22Rv1 (cell line): ENCODE measurements around the gene CTSF.
"Not testable (repeated sequence)": the region's sequence is repeated elsewhere in the genome, so short reads cannot be mapped to it uniquely, and the experiment has no call there.

ENCODE experiments used
- H3K27ac ChIP-seq: fragments of 450-650 bp; 2 replicates; pipeline ENCODE4 v1.5.1; 2017
- ZFX ChIP-seq: fragments of 450-650 bp; IDR thresholded peaks from 2 replicates; pipeline ENCODE4 v1.6.1; 2017; ENCODE audit warnings: antibody characterized with exemption, borderline replicate concordance
- TF ChIP-seq, protein P1 (sequence below): fragments of 450-650 bp; IDR thresholded peaks from 2 replicates; pipeline ENCODE4 v1.5.1; 2017; ENCODE audit warnings: mild to moderate bottlenecking

The CTSF gene

DNA sequence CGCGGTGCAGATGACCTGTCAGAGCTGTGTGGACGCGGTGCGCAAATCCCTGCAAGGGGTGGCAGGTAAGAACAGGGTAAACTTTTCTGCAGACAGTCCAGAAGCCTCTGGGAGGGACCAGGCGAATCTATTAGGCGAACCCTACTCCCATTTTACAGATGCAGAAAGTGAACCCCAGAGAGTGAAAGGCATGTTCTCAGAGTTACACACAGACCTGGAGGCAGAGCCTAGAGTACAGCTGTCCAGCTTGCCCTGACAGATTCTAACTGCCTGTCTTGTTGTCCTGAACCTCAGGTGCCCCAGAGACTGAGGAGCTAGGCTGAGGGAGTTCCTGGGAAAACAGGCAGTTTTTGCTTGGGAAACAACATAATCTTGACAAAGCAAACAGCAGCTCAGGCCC, 25.2 kb upstream of the CTSF start:
- H3K27ac ChIP-seq: peak overlapping the region; percentile 56
- no peak for TF ChIP-seq ZFX
- TF ChIP-seq, protein P1, sequence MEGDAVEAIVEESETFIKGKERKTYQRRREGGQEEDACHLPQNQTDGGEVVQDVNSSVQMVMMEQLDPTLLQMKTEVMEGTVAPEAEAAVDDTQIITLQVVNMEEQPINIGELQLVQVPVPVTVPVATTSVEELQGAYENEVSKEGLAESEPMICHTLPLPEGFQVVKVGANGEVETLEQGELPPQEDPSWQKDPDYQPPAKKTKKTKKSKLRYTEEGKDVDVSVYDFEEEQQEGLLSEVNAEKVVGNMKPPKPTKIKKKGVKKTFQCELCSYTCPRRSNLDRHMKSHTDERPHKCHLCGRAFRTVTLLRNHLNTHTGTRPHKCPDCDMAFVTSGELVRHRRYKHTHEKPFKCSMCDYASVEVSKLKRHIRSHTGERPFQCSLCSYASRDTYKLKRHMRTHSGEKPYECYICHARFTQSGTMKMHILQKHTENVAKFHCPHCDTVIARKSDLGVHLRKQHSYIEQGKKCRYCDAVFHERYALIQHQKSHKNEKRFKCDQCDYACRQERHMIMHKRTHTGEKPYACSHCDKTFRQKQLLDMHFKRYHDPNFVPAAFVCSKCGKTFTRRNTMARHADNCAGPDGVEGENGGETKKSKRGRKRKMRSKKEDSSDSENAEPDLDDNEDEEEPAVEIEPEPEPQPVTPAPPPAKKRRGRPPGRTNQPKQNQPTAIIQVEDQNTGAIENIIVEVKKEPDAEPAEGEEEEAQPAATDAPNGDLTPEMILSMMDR: no peak

DNA sequence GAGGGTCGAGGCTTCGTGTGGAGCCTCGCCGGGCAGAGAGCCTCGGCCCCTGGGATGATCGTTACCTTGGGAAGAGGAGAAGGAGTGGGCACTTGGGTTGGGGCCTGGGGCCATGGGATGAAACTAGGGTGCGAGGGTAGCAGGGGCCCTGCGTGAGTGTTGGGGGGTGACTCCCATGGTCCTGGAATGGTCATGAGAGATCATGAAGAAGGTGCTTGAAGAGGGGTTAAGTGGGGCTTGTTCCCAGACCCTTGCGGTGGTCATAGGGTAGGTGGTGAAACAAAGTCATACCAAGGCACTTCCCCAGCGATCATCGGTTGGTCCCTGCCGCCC, 24.9 kb upstream of the CTSF start:
- peak overlapping the region; percentile 56 for H3K27ac ChIP-seq
- TF ChIP-seq ZFX: no peak
- TF ChIP-seq, protein P1: no peak

DNA sequence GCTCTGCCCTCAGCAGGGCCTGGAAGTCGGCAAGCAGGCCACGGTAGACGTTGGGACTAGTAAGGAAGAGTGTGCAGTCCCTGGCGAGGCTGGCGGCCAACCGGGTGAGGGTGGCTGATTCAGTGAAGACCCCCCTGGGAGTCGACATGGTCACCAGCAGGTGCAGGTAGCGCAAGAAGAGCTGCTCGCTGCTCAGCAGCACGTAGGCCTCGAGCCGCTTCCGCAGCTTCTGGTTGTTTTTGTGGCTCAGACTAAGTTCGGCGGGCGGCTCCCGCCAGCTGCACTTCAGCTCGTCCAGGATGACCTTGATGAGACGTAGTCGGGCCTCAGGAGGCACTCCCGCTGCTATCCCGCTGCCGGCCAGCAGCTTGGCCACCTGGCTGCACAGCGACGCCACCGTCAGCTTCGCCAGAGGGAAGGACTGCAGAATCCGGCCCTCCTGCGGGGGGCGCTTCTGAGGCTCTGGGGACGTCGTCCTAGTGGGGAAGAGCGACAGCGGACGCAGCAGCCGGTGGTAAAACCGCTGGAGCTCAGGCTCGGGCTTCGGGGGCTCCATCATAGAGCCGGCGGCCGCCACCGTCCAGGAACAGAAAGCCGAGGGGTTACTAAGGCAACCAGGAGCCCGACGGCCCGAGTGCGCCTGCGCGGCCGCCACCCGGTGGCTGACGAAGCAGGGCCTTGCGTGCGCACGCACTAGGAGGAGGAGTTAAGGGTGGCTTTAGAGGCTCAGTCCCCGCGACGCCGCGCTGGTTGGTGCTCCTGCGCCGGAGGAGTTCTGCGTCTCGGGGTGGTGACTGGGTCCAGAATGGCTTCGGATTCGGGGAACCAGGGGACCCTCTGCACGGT, 24.3 kb upstream of the CTSF start, which contains the start of the genes CCDC87 and CCS:
TSS of gene CCDC87 (minus strand) at position 607 of the 846 bp plus-strand sequence. CDS start at position 559, 48 bp downstream.
TSS of gene CCS (plus strand) at position 729 of the 846 bp plus-strand sequence. CDS start at position 806, 77 bp downstream.
- peak within 1 kb of the TSS; percentile 56 for H3K27ac ChIP-seq
- TF ChIP-seq, protein P1: peak; percentile 82
- TF ChIP-seq ZFX: no peak

DNA sequence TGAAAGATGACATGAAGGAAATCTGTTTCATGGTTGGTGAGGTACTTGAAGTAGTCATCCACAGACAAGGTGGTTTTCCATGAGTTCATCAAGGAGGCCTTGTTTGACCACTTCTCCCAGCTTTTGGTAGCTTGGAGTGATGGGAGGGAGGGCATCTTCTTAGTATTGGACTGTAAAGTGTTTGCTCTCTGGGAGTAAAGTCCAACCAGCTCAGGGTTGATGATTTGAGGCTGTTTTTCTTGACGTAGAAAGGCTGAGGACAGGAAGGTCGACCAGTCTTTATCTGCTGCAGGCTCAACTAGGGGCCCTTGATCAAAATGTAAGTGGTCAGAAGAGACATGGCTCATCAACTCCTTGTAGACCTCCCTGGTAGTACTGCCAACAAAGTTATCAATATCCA, 22.8 kb upstream of the CTSF start:
- TF ChIP-seq ZFX: no peak
- TF ChIP-seq, protein P1: no peak

DNA sequence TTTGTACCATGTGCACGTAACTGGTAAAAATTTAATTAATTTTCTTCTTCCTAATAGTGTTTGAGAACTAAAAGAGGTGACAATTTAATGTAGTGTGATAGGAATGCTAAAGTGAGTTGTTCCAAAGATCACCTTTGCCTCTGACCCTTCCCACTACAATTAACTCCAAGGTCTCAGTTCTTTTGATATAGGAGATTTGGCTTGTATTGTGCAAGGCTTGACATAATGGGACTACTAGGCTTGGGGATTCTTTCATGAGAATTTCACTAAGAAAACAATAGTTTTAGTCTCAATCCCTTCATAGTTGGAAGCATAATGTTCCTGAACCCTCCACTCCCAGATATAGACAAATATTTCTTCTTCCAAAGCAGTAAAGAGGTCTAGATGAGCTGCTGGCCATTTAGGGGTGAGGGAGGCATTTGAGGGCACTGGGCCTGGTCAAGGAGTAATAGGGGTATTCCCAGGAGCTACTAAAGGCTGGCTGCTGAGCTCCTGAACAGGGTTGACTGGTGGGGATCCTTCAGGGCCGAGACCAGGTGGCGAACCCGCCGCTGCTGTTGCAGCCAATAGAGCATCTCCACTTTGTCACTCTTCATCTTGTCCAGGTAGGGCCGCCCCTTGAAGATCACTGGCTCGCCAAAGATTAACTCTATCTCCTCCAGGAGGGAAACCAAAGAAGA, 21.7 kb upstream of the CTSF start:
- TF ChIP-seq, protein P1: no peak
- no peak for TF ChIP-seq ZFX
- H3K27ac ChIP-seq: no peak overlapping the region

More for the DNA sequence above, 22.8 kb upstream of the CTSF start:
- H3K27ac ChIP-seq: no peak overlapping the region

DNA sequence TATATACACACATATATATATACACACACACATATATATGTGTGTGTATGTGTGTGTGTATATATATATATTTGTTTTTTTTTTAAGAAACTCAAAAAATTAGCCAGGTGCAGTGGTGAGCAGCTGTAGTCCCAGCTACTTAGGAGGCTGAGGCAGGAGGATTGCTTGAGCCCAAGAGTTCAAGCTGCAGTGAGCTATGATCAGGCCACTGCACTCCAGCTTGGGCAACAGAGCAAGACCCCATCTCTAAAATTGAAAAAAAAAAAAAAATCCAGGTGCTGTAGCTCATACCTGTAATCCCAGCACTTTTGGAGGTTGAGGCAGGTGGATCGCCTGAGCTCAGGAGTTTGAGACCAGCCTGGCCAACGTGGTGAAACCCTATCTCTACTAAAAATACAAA, 20.9 kb upstream of the CTSF start:
- not testable (repeated sequence) for H3K27ac ChIP-seq

DNA sequence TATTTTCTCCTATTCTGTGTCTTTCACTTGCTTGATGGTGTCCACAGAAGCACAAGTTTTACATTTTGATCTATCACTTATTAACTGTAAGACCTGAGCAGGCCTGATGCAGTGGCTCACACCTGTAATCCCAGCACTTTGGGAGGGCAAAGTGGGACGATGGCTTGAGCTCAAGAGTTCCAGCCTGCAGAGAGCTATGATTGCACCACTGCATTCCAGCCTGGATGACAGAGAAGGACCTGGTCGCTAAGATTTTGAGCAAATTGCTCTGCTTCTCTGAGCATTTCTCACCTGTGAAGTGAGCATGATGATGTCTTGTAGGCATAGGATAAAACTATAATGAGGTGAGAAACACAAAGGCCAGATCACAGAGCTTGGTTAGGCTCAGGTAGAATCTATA, 17.7 kb upstream of the CTSF start:
- H3K27ac ChIP-seq: no peak overlapping the region
- no peak for TF ChIP-seq ZFX
- TF ChIP-seq, protein P1: no peak

DNA sequence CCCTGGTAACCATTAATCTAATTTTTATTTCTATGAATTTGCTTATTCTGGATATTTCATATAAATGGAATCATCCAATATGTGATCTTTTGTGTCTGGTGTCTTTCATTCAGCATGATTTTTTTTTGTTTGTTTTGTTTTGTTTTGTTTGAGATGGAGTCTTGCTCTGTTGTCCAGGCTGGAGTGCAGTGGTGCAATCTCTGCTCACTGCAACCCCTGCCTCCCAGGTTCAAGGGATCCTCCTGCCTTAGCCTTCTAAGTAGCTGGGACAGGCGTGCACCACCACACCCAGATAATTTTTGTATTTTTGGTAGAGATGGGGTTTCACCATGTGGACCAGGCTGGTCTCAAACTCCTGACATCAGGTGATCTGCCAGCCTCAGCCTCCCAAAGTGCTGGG, 17.0 kb upstream of the CTSF start:
- not testable (repeated sequence) for H3K27ac ChIP-seq

DNA sequence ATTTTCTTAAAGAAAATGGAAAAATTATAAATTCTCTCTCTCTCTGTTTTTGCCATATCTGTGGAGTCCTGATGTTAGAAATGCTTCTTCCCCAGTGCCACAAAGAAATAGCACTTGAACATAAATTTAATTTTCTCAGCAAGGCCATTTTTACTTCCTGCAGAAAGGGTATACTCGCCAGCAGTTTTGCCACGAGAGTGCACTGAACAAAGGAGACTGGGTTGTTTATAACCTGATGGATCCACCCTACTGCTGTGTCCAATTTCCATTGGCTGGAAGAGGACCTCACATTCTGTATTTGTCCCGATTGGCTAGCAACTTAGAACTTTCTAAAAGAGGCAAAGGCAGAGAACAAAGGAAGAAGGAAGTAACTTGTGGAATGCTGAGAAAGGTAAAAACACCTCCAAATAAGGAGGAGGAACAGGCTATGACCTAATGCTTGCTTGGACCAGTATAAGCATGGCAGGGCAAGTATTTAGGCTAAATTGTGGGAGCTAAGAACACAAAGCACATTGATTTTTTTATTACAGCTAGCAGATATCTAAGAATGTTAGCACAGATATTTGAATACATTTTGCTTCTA, 14.2 kb upstream of the CTSF start:
- H3K27ac ChIP-seq: not testable (repeated sequence)
